Stimulated activated memory B cell treated with anti-CD40 and anti-IgM and Interleukin-4, amounts not matched to agents 10 μg/mL and 1 μg/mL and 100 μg/mL, for 72 hours (primary cell): ENCODE data around the gene TRPC1.

Experiments
- ATAC-seq: fragments of 150-1000 bp; cut with Tn5 transposase; 2 replicates; pipeline ENCODE4 v1.10.0; 2021
- H3K27ac Mint-ChIP-seq: one replicate; pipeline ENCODE4 v1.8.0; 2022; ENCODE audit warnings: mild to moderate bottlenecking, mixed read lengths
- H3K27me3 Mint-ChIP-seq: one replicate; pipeline ENCODE4 v1.8.0; 2022; ENCODE audit warnings: mixed read lengths
- H3K36me3 Mint-ChIP-seq: one replicate; pipeline ENCODE4 v1.8.0; 2022; ENCODE audit warnings: mixed read lengths
- H3K4me1 Mint-ChIP-seq: one replicate; pipeline ENCODE4 v1.8.0; 2022; ENCODE audit warnings: mixed read lengths
- H3K4me3 Mint-ChIP-seq: one replicate; pipeline ENCODE4 v1.8.0; 2022; ENCODE audit warnings: mild to moderate bottlenecking, moderate library complexity, mixed read lengths
- H3K9me3 Mint-ChIP-seq: one replicate; pipeline ENCODE4 v1.8.0; 2022; ENCODE audit warnings: mixed read lengths

TRPC1 gene

DNA sequence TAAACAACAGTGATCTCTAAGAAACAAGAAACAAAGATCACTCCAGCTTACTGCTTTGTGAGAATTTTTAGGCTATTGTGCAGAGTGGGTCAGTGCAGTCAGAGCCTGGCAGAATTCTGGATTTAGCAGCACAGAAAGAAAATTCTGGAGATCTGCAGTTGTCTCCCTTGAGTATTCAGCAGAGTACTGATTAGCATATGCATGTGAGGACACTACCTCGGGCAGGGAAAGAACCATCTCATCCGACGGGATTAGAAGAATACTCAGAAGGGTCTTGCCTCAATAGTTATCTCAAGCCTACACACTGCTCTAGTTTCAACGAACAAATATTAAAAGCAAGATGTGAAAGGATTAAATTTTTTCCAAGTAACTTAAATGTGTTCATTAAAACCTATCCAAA is 70.7 kb downstream of the TRPC1 start:
- no peaks in the 10 kb centered on the region for H3K36me3 Mint-ChIP-seq
- no peak overlapping the region for H3K4me3 Mint-ChIP-seq
- H3K4me1 Mint-ChIP-seq = no peaks in the 10 kb centered on the region
- H3K27me3 Mint-ChIP-seq = no peaks in the 10 kb centered on the region
- no peaks in the 10 kb centered on the region for H3K9me3 Mint-ChIP-seq
- no peak overlapping the region for H3K27ac Mint-ChIP-seq
- ATAC-seq = no peak

DNA sequence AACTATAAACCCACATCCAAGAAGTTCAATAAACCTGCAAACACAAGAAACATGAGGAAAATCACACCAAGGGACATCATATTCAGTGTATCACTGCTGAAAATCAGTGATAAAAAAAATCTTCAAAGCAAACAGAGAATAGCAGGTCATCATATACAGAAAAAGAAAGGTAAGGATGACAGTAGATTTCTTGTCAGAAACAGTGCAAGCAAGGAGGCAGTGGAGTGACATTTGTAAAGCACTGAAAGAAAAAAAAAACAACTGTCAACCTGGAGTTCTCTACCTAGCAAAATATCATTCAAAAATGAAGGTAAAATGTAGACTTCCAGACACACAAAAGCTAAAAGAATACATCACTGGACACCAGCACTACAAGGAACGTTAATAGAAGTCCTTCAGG is 71.5 kb downstream of the TRPC1 start:
- no peak for ATAC-seq
- no peaks in the 10 kb centered on the region for H3K27me3 Mint-ChIP-seq
- H3K4me3 Mint-ChIP-seq = no peak overlapping the region
- no peak overlapping the region for H3K27ac Mint-ChIP-seq
- no peaks in the 10 kb centered on the region for H3K4me1 Mint-ChIP-seq
- H3K9me3 Mint-ChIP-seq = no peaks in the 10 kb centered on the region
- H3K36me3 Mint-ChIP-seq = no peaks in the 10 kb centered on the region

DNA sequence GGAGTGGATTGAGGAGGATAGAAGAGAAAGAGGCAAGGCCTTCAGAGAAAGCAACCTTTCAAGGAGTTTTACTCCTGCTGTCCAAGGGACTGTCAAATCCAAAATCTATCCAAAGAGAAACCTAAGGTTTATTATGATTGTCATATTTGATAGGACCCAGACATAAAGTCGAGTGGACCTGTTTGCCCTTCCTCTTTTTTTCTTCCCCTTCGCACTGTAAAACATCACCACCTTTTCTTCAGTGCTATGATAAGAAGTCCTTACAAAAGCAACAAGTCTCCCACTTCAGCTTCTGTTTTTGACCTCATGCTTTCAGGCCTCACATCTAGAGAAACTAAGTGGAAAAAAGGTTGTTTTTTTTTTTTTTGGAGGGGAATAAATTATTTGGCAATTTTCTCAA is 73.0 kb downstream of the TRPC1 start:
- H3K4me3 Mint-ChIP-seq = no peak overlapping the region
- H3K27ac Mint-ChIP-seq = no peak overlapping the region
- H3K27me3 Mint-ChIP-seq = no peaks in the 10 kb centered on the region
- no peaks in the 10 kb centered on the region for H3K4me1 Mint-ChIP-seq
- no peaks in the 10 kb centered on the region for H3K36me3 Mint-ChIP-seq
- no peak for ATAC-seq
- no peaks in the 10 kb centered on the region for H3K9me3 Mint-ChIP-seq

DNA sequence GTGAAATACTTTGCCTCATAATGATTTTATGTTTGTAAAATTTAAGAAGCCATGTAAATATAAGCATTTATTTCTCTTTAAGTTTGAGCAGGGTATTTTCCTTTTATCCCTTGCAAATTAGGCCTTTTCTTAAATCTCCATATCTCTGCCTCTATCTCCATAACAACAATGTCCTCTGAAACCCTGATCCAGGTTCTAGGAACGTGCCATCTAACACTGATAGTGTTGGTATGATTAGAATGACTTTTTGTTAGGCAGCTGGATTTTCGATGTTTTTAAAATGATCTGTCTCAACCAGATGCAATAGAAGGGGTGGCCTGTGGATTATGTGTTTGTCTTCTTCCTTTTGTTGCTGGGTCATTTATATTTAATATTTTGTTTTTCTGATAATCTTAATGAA is 77.9 kb downstream of the TRPC1 start:
- no peak for ATAC-seq
- Mint-ChIP-seq H3K4me1 (no peaks in the 10 kb centered on the region), H3K27me3 (no peaks in the 10 kb centered on the region)

DNA sequence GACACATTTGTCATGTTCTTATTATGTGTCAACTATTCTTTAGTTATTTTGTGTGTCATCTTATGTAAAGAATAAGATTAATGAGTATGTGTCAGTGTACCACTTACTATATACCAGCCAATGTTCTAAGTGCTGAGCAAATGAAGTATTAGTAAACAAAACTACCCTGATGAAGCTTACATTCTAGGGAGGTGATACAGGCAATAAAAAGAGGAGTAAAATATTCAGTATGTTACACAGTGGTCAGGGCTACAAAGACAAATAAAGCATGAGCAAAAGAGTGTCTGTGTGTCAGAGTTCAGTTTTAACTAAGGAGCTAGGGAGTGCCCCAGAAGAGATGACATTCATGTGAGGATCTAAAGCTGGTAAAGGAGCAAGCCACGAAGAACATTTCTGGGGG is 79.1 kb downstream of the TRPC1 start:
- H3K4me1 Mint-ChIP-seq = no peaks in the 10 kb centered on the region
- no peak overlapping the region for H3K4me3 Mint-ChIP-seq
- no peaks in the 10 kb centered on the region for H3K27me3 Mint-ChIP-seq
- no peaks in the 10 kb centered on the region for H3K9me3 Mint-ChIP-seq
- no peak for ATAC-seq
- no peak overlapping the region for H3K27ac Mint-ChIP-seq
- no peaks in the 10 kb centered on the region for H3K36me3 Mint-ChIP-seq

More for the DNA sequence above, 77.9 kb downstream of the TRPC1 start:
- H3K9me3 Mint-ChIP-seq = no peaks in the 10 kb centered on the region
- H3K36me3 Mint-ChIP-seq = no peaks in the 10 kb centered on the region
- H3K4me3 Mint-ChIP-seq = no peak overlapping the region
- no peak overlapping the region for H3K27ac Mint-ChIP-seq

DNA sequence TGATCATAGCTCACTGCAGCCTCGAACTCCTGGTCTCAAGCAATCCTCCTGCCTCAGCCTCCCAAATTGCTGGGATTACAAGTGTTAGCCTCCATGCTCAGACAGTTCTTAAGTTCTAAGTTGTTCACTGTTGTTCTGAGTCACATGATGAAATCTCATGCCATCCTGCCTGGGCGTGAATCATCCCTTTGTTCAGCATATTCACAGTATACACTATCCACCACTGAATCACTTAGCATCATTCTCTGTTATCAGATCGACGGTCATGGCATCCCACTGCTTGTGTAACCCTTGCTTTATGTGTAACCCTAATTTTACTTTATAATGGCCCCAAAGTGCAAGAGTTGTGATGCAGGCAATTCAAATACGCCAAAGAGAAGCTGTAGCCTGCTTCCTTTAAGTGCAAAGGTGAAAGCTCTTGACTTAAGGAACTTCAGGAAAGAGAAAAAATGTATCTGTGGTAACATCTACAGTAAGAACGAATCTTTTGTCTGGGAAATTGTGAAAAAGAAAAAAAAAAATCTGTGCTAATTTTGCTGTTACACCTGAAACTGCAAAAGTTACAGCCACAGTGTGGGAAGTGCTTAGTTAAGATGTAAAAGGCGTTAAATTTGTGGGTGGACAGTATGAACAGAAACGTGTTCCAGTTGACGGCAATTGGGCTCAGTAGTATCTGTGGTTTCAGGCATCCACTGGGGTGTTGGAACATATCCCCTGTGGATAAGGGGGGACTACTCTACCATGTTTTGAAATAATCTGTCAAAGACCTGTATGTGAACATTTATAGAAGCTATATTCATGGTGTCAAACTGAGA is 84.5 kb downstream of the TRPC1 start:
- Mint-ChIP-seq H3K27me3 (peaks cover 8% of the 10 kb centered on the region), H3K27ac (no peak overlapping the region), H3K4me1 (no peaks in the 10 kb centered on the region), H3K9me3 (no peaks in the 10 kb centered on the region), H3K36me3 (no peaks in the 10 kb centered on the region), H3K4me3 (no peak overlapping the region)
- no peak for ATAC-seq

DNA sequence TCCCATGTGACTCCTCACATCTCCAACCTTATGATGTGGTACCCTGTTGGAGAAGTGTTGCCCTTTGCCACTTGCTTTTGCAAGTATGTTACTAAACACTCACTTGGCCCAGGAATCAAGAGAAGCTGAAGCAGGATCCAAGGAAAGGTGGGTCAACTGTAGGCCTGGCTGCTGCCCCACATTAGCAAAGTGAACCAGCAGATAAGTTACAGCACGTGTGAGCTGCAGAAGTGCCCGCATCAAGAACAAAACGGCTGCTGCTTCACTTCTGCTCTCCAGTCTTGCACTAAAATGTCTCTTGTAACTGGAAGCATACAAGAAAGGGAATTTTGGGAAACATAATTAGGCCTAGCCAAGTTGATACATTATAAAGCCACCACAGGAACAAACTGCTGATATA is 85.4 kb downstream of the TRPC1 start:
- Mint-ChIP-seq H3K4me1 (no peaks in the 10 kb centered on the region), H3K27ac (no peak overlapping the region), H3K9me3 (no peaks in the 10 kb centered on the region), H3K36me3 (no peaks in the 10 kb centered on the region), H3K27me3 (peaks cover 8% of the 10 kb centered on the region), H3K4me3 (no peak overlapping the region)
- peak; percentile 34 for ATAC-seq

DNA sequence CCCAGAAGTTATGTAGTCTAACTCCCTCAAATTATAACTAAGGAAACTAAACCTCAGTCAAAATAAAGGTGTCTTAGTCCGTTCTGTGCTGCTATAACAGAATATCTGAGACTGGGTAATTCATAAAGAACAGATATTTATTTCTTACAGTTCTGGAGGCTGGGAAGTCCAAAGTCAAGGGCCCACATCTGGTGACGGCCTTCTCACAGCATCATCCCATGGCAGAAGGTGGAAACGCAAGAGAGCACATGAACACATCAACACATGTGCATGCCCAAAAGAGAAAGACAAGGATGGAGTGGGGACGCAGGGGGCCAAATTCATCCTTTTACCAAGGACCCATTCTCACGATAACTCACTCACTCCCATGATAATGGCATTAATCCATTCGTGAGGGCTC is 92.0 kb downstream of the TRPC1 start:
- no peaks in the 10 kb centered on the region for H3K4me1 Mint-ChIP-seq
- H3K9me3 Mint-ChIP-seq = no peaks in the 10 kb centered on the region
- H3K27me3 Mint-ChIP-seq = peaks cover 16% of the 10 kb centered on the region
- no peak overlapping the region for H3K27ac Mint-ChIP-seq
- no peak for ATAC-seq
- no peaks in the 10 kb centered on the region for H3K36me3 Mint-ChIP-seq
- no peak overlapping the region for H3K4me3 Mint-ChIP-seq

DNA sequence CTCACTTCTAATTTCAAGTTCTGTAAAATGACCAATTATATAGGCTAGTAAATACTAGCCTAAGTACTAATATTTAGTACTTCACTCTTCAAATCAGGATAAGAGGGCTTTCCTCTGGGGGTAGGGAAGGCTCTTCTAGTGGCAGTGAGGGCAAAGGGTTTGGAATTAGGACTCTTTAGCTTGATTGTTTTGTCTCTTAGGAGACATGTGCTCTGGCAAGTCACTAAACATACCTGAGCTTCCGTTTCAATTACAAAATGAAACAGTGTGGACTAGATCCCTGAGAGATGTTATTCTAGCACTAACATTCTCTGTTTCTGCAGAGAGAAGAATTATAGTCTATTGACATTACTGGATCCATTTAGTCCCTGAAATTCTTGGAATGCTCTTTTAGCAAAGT is 93.5 kb downstream of the TRPC1 start:
- Mint-ChIP-seq H3K27me3 (peaks cover 12% of the 10 kb centered on the region), H3K27ac (no peak overlapping the region), H3K9me3 (no peaks in the 10 kb centered on the region), H3K4me3 (no peak overlapping the region), H3K4me1 (no peaks in the 10 kb centered on the region), H3K36me3 (no peaks in the 10 kb centered on the region)
- ATAC-seq = no peak

DNA sequence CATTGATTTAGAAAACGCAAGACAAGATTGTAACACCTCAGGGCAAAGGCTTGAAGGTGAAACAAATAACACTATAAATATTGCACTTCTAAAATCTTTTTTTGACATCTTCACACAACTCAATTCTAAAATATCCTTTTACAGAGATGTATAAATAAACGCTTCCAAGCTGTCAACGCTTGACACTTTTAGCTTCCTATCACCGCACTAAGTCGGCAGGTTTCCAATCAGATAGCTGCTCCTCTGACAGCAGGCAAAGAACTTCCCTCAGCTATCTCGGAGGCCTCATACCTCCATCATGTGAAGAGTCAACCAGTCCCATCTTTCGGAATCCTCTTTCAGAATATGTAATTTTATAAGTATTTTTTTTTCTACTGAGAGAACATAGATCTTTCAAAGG is 94.1 kb downstream of the TRPC1 start:
- Mint-ChIP-seq H3K4me1 (no peaks in the 10 kb centered on the region), H3K36me3 (no peaks in the 10 kb centered on the region), H3K9me3 (no peaks in the 10 kb centered on the region), H3K4me3 (no peak overlapping the region), H3K27ac (no peak overlapping the region), H3K27me3 (peaks cover 12% of the 10 kb centered on the region)
- no peak for ATAC-seq

DNA sequence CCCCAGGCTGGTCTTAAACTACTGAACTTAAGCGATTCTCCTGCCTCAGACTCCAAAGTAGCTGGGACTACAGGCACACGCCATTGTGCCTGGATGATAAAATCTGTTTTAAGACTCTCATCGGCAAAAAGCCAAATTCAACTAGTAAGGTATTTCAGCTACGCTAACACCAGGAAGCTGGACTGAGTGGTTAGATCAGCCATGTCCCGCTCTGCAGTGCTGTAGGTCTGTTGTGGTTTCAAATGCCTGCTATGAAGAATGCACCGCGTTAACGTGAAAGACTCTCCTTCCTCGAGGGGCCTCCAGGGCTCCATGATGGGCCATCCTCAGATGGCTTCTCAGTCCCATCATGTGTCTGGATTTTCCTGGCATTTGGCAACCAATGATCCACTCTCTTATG is 94.8 kb downstream of the TRPC1 start:
- H3K27ac Mint-ChIP-seq = no peak overlapping the region
- H3K4me1 Mint-ChIP-seq = no peaks in the 10 kb centered on the region
- H3K4me3 Mint-ChIP-seq = no peak overlapping the region
- peaks cover 12% of the 10 kb centered on the region for H3K27me3 Mint-ChIP-seq
- H3K9me3 Mint-ChIP-seq = no peaks in the 10 kb centered on the region
- no peaks in the 10 kb centered on the region for H3K36me3 Mint-ChIP-seq
- no peak for ATAC-seq

DNA sequence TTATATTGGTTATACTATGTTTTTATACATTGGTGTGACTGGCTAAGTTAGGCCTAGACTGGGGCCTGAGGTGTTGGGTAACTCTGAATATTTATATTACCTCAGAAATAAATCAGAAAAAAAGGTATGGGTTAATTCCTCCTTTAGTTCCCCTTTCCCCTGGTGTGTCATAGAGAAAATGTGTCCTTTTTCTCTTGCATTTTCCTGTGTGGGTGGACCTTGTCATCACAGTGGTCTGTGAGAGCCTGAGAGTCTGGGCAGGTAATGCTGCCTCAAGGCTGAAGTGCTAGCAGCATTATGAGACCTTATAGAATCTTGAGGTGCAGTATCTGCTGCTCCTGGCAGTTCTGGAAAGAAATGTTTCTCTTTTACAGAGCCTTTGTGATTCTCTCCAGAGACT is 95.3 kb downstream of the TRPC1 start:
- H3K36me3 Mint-ChIP-seq = no peaks in the 10 kb centered on the region
- H3K27me3 Mint-ChIP-seq = peaks cover 12% of the 10 kb centered on the region
- no peaks in the 10 kb centered on the region for H3K4me1 Mint-ChIP-seq
- peak; percentile 54 for ATAC-seq
- H3K9me3 Mint-ChIP-seq = no peaks in the 10 kb centered on the region
- no peak overlapping the region for H3K4me3 Mint-ChIP-seq
- no peak overlapping the region for H3K27ac Mint-ChIP-seq

DNA sequence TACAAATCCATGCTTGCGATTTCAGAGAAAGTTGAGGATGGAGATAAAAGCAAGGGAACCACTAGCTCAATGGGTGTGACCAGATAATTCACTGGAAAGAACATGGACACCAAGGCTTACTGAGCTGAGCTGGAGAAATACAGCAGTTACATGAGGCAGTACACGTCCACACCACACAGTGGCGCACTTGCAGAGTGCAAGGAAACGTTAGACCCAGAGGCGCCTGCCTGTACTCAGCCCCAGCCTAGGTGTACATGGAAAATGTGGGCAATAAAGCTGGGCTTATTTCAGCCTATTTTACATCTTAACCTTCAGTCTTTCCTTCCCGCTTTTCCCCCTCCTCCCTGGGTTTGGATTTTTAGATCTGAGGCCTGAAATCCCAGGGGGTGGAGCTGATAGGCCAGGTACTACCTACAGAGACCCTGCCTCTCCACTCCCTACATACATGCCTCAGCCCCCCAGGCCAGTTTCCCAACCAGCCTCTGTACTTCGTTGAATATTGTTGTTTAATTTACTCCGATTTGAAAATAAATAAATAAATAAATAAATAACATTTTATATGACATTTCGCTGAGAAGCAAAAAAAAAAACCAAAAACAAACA is 105.0 kb downstream of the TRPC1 start:
- peak; percentile 74 for ATAC-seq

DNA sequence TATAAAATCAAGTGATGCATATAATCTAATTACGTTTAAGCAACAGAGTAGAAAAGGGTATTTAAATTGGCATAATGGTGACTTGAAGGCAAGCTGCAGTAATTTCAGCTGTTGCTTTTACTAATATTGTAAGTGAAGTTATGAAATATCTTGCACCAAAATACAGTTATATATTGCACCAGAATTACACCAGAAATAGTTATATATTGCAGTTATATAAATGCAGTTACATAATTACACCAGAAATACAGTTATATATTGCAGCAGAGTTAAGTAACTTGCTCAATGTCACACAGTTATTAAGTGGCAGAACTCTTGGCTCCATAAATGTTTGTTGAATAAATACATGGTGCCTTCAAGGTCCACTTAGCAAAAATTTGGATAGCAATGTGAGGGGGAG is 113.7 kb downstream of the TRPC1 start:
- Mint-ChIP-seq H3K27ac (no peak overlapping the region), H3K27me3 (peaks cover 10% of the 10 kb centered on the region), H3K9me3 (no peaks in the 10 kb centered on the region), H3K36me3 (no peaks in the 10 kb centered on the region), H3K4me3 (no peak overlapping the region), H3K4me1 (no peaks in the 10 kb centered on the region)
- ATAC-seq = no peak

More for the DNA sequence above, 105.0 kb downstream of the TRPC1 start:
- Mint-ChIP-seq H3K4me1 (no peaks in the 10 kb centered on the region), H3K27ac (no peak overlapping the region), H3K36me3 (no peaks in the 10 kb centered on the region), H3K27me3 (peaks cover 23% of the 10 kb centered on the region), H3K9me3 (no peaks in the 10 kb centered on the region), H3K4me3 (no peak overlapping the region)

DNA sequence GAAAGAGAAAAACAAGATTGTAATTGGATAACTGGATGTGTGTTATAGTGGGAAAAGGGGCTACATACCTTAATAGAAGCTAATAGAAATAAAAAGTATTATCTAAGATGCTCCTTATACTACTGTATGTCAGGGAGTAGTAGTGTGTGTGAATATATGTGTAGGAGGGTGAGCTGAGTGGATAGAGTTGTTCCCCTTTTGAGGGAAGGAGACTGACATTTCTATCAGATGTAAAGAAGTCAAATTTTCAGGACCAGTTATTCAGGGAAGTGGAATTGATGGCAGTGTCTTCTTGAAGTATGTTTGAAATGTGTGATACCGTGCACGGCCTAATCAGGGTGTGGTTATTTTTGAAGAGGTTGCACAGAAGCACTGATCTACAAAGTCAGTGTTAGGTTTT is 116.0 kb downstream of the TRPC1 start:
- H3K4me1 Mint-ChIP-seq = no peaks in the 10 kb centered on the region
- H3K4me3 Mint-ChIP-seq = no peak overlapping the region
- no peak for ATAC-seq
- H3K27ac Mint-ChIP-seq = no peak overlapping the region
- no peaks in the 10 kb centered on the region for H3K9me3 Mint-ChIP-seq
- no peaks in the 10 kb centered on the region for H3K36me3 Mint-ChIP-seq
- H3K27me3 Mint-ChIP-seq = peaks cover 10% of the 10 kb centered on the region

DNA sequence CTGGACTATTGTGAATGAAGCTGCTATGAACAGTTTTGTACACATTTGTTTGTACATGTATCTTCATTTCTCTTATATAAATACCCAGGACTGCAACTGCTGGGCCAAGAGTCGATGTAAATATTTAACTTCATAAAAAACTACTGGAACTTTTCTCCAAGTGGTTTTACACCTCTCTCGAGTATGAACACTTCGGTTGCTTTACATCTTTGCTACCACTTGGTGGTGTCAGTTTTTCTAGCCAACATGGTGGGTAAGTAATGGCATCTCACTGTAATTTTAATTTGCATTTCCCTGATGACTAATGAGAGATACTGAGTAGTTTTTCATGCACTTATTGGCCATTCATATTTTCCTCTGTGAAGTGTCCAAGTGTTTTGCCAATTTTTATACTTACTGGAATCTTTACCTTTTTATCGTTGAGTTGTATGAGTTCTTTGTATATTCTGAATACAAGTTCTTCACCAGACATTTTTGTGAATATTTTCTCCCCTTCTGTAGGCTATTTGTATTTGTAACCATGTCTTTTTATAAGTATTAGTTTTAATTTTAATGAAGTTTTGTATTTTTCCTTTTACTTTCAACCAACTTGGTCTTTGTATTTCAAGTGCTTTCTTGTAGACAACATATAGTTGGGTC is 120.6 kb downstream of the TRPC1 start:
- ATAC-seq = no peak
- Mint-ChIP-seq H3K27me3 (no peaks in the 10 kb centered on the region), H3K9me3 (no peaks in the 10 kb centered on the region), H3K27ac (no peak overlapping the region), H3K36me3 (no peaks in the 10 kb centered on the region), H3K4me3 (no peak overlapping the region), H3K4me1 (no peaks in the 10 kb centered on the region)
